ENCODE results near the gene POU6F1.
A peak's percentile ranks its signal among the peaks of the same experiment; 100 is the strongest.
"Not testable (repeated sequence)": the region's sequence is repeated elsewhere in the genome, so short reads cannot be mapped to it uniquely, and the experiment has no call there.

Gene POU6F1, protein sequence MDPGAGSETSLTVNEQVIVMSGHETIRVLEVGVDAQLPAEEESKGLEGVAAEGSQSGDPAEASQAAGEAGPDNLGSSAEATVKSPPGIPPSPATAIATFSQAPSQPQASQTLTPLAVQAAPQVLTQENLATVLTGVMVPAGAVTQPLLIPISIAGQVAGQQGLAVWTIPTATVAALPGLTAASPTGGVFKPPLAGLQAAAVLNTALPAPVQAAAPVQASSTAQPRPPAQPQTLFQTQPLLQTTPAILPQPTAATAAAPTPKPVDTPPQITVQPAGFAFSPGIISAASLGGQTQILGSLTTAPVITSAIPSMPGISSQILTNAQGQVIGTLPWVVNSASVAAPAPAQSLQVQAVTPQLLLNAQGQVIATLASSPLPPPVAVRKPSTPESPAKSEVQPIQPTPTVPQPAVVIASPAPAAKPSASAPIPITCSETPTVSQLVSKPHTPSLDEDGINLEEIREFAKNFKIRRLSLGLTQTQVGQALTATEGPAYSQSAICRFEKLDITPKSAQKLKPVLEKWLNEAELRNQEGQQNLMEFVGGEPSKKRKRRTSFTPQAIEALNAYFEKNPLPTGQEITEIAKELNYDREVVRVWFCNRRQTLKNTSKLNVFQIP

DNA sequence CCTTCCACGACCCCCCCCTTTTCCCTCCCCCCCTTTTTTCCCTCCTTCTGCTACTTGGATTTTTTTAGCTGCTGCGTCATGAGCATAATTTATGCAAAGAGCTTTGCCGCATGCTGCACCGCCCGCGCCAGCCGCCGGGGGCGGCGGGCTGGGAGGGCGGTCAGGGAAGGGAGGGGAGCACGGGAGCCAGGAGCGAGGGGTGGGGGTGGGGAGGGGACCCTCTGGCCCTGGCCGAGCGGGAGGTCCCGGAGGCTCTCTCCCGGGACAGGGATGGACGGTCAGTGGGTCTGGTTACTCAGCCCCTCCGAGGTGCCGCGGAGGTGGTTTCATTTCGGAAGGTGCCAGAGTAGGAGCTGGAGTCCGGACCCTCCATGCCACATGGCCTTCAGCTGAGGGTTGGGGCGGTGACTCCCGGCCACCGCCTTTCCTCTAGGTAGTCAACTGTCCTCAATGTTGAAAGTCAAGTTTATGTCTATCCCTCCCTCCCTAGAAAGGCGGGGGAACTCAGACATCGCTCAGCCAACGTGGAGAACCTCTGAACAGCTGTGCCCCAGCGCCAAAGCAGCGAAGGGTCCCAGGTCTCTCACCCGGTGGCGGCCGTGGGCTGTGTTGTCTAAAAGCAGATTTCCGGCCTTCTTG is at the start of gene POU6F1:
TSS of gene POU6F1 (minus strand) at position 95 of the 639 bp plus-strand sequence. CDS start 11,226 bp downstream, outside the sequence.
- Mint-ChIP-seq H3K4me3 (peak within 1 kb of the TSS; percentile 80), H3K36me3 (ENCODE audit: low read depth) (no peaks in the 10 kb centered on the region), H3K27ac (peak within 1 kb of the TSS; percentile 85), H3K27me3 (ENCODE audit: low read depth) (no peaks in the 10 kb centered on the region), H3K4me1 (ENCODE audit: low read depth) (peaks cover 15% of the 10 kb centered on the region), H3K9me3 (no peaks in the 10 kb centered on the region)
- peak; percentile 57 for DNase-seq (ENCODE audit: low spot score)

DNA sequence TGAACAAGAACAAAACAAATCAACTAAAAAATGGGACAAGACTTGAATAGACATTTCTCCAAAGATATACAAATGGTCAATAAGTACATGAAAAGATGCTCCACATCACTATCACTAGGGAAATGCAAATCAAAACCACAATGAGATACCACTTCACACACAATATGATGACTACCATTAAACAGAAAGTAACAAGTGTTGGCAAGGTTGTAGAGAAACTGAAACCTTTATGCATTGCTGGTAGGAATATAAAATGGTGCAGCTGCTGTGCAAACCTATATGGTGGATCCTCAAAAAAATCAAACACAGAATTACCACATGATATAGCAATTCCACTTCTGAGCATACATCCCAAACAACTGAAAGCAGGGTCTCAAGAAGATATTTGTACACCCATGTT is 47.2 kb upstream of the POU6F1 start:
- Mint-ChIP-seq H3K27me3 (ENCODE audit: low read depth) (peaks cover 17% of the 10 kb centered on the region), H3K9me3 (no peaks in the 10 kb centered on the region), H3K36me3 (ENCODE audit: low read depth) (no peaks in the 10 kb centered on the region), H3K4me1 (ENCODE audit: low read depth) (peaks cover 20% of the 10 kb centered on the region), H3K27ac (no peak overlapping the region), H3K4me3 (no peak overlapping the region)
- DNase-seq (ENCODE audit: low spot score), result no peak

DNA sequence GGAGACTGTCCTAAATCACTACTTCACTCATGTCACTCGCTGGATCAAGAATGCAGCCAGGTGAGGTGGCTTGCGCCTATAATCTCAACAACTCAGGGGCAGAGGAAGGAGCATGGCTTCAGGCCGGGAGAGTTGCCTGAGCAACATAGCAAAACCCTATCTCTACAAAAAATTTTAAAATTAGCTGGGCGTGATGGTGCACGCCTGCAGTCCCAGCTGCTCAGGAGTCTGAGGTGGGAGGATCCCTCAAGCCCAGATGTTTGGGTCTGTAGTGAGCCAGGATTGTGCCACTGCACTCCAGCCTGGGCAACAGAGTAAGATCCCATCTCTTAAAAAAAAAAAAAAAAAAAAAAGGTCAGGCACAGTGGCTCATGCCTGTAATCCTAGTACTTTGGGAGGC is 46.4 kb upstream of the POU6F1 start:
- H3K4me1 Mint-ChIP-seq (ENCODE audit: low read depth), result peaks cover 20% of the 10 kb centered on the region
- DNase-seq (ENCODE audit: low spot score), result no peak
- H3K27ac Mint-ChIP-seq, result no peak overlapping the region
- H3K27me3 Mint-ChIP-seq (ENCODE audit: low read depth), result peaks cover 15% of the 10 kb centered on the region
- H3K36me3 Mint-ChIP-seq (ENCODE audit: low read depth), result no peaks in the 10 kb centered on the region
- no peak overlapping the region for H3K4me3 Mint-ChIP-seq
- H3K9me3 Mint-ChIP-seq, result no peaks in the 10 kb centered on the region

DNA sequence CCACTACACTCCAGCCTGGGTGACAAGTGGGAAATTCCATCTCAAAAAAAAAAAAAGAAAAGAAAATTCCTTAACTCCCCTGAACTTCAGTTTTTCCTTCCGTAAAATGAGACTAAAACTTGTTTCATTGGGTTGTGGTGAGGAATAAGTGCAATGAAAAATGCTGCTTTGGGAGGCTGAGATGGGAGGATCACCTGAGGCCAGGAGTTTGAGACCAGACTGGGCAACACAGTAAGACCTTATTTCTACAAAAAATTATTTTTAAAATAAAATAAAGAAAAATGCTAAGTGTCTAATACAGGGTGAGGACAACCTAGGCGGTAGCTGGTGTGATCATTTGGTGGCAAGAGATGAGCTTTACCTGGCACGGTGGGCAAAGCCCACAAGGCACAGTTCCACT is 45.5 kb upstream of the POU6F1 start:
- no peaks in the 10 kb centered on the region for H3K36me3 Mint-ChIP-seq (ENCODE audit: low read depth)
- no peaks in the 10 kb centered on the region for H3K9me3 Mint-ChIP-seq
- H3K4me3 Mint-ChIP-seq, result no peak overlapping the region
- H3K27me3 Mint-ChIP-seq (ENCODE audit: low read depth), result peaks cover 5% of the 10 kb centered on the region
- no peak overlapping the region for H3K27ac Mint-ChIP-seq
- H3K4me1 Mint-ChIP-seq (ENCODE audit: low read depth), result peaks cover 15% of the 10 kb centered on the region
- DNase-seq (ENCODE audit: low spot score), result no peak

DNA sequence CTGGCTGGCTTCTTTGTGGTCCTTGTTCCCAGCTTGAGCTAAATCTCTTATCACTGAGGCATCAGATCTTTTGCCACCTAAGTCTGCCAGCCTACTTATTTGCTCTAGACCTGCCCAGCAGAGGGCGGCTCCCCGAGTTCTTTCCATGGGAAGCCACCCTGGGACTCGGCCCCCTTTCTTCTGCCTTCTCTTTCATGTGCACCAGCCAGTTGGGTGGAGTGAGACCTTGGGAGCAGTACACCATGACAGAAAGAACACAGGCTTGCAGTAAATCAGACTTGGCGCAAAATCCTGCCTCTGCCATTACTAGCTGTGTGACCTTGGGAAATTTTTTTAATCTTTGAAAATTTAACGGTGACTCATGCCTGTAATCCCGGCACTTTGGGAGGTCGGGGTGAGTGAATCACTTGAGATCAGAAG is 44.9 kb upstream of the POU6F1 start:
- Mint-ChIP-seq H3K27me3 (ENCODE audit: low read depth) (no peaks in the 10 kb centered on the region), H3K4me1 (ENCODE audit: low read depth) (peaks cover 15% of the 10 kb centered on the region), H3K36me3 (ENCODE audit: low read depth) (no peaks in the 10 kb centered on the region), H3K27ac (no peak overlapping the region), H3K4me3 (no peak overlapping the region), H3K9me3 (no peaks in the 10 kb centered on the region)
- no peak for DNase-seq (ENCODE audit: low spot score)

DNA sequence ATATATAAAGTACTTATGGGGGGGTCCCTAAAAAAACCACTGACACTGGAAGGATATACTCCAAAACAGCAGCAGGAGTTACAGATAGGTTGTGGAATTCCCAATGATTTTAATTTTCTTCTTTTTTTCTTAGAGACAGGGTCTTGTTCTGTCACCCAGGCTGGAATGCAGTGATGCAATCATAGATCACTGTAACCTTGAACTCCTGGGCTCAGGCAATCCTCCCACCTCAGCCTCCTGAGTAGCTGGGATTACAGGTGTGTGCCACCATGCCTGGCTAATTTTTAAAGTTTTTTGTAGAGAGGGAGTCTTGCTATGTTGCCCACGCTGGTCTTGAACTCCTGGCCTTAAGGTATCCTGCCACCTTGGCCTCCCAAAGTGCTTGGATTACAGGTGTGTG is 41.7 kb upstream of the POU6F1 start:
- not testable (repeated sequence) for H3K27ac Mint-ChIP-seq; H3K4me3 Mint-ChIP-seq; DNase-seq (ENCODE audit: low spot score); H3K36me3 Mint-ChIP-seq (ENCODE audit: low read depth); H3K4me1 Mint-ChIP-seq (ENCODE audit: low read depth); H3K9me3 Mint-ChIP-seq; H3K27me3 Mint-ChIP-seq (ENCODE audit: low read depth)

DNA sequence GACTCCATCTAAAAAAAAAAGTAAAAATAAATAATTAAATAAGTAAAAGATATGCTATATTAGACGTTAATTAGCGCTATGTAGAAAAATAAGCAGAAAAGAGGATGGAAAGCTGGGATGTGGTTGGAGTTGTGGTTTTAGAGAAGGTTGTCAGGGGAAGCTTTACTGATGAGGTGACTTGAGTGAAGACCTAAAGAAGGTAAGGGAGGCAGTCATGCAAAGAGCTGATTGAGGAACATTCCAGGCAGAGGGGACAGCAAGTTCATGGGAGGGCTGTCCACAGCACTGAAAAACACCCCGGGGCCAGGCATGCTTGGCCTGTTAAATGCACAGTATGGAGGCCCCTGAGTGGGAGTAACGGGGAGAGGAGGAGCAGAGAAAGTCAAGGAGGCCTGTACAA is 36.7 kb upstream of the POU6F1 start:
- Mint-ChIP-seq H3K4me1 (ENCODE audit: low read depth) (peaks cover 6% of the 10 kb centered on the region), H3K4me3 (no peak overlapping the region), H3K9me3 (no peaks in the 10 kb centered on the region), H3K27ac (no peak overlapping the region), H3K36me3 (ENCODE audit: low read depth) (no peaks in the 10 kb centered on the region), H3K27me3 (ENCODE audit: low read depth) (no peaks in the 10 kb centered on the region)
- DNase-seq (ENCODE audit: low spot score), result no peak

DNA sequence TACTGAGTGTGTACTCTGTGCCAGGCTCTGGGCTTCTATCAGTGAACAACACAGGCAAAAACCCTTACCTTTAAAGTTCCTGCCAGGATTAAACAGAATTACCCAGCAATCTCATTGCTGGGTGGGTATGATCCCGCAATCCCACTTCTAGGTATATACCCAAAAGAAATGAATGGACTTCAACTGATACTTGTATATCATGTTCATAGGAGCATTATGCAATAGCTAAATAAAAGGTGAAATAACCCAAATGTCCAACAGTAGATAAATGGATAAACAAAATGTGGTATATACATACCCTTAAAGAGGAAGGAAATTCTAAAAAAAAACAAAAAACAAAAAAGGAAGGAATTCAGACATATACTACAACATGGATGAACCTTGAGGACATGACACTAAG is 35.4 kb upstream of the POU6F1 start:
- Mint-ChIP-seq H3K36me3 (ENCODE audit: low read depth) (no peaks in the 10 kb centered on the region), H3K27ac (no peak overlapping the region), H3K4me3 (no peak overlapping the region), H3K4me1 (ENCODE audit: low read depth) (peaks cover 8% of the 10 kb centered on the region), H3K27me3 (ENCODE audit: low read depth) (no peaks in the 10 kb centered on the region), H3K9me3 (no peaks in the 10 kb centered on the region)
- DNase-seq (ENCODE audit: low spot score), result no peak

DNA sequence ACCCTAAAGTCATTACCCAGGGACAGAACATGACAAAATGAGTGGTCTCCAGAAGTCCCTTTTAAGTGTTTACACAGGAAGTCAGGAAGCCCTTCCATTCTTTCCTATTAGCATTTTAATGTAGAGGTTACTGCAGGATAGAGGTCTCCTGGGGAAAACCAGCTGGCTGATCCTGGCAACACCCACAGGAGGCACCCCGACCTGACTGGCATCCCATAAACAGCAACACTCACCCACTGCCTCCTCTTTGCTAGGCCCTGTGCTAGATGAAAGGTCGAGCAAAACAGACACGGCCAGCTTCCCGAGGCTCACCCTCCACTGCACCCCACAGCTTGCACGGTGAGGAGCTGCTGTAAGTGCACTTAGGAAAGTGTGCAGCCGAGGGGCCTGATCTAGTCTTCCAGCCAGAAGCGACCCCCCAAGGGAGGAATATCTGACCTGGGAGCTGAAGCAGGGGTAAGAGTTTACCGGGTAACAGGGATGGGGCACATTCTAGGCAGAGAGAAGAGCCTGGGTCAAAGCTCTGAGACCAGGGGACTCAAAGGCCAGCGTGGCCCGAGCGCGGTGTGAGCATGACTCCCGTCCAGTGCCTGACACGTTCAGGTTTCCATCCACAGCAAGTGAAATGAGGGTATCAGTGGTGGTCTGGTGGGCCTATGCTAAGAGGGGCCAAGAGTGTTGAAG is 29.8 kb upstream of the POU6F1 start:
- Mint-ChIP-seq H3K36me3 (ENCODE audit: low read depth) (peaks cover 28% of the 10 kb centered on the region), H3K27ac (peak overlapping the region; percentile 62), H3K9me3 (no peaks in the 10 kb centered on the region), H3K4me1 (ENCODE audit: low read depth) (peaks cover 36% of the 10 kb centered on the region), H3K4me3 (peak overlapping the region; percentile 25), H3K27me3 (ENCODE audit: low read depth) (no peaks in the 10 kb centered on the region)
- DNase-seq (ENCODE audit: low spot score), result no peak

DNA sequence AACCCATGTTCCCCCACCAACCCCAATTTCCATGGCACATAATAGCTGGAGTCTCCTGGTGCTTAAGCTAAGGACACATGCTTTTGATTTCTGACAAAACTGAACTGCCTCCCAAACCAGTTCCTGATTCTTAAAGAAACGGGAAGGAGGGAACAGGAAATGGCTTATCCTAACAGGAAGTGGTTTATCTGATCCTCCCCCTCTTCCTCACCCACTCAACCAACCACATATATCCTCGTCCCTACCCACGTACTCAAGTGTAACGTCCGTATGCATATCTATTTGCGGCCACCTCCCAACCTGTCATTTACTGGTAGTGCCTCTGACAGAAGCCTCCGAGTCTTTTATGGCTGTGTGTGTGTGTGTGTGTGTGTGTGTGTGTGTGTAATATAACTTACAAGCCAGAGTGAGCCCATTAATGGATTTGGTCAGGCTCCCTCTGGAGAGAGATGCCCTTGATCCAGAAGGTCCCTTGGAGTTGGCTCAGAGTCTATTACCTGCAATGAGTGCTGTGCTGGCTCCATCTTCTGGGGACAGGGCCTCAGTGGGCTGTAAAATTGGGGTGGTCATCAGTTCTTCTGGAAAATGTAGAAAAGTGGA is 28.5 kb upstream of the POU6F1 start:
- DNase-seq (ENCODE audit: low spot score), result peak; percentile 29
- peaks cover 41% of the 10 kb centered on the region for H3K4me1 Mint-ChIP-seq (ENCODE audit: low read depth)
- no peaks in the 10 kb centered on the region for H3K9me3 Mint-ChIP-seq
- H3K36me3 Mint-ChIP-seq (ENCODE audit: low read depth), result peaks cover 37% of the 10 kb centered on the region
- no peaks in the 10 kb centered on the region for H3K27me3 Mint-ChIP-seq (ENCODE audit: low read depth)
- H3K27ac Mint-ChIP-seq, result peak overlapping the region; percentile 87
- peak overlapping the region; percentile 52 for H3K4me3 Mint-ChIP-seq

DNA sequence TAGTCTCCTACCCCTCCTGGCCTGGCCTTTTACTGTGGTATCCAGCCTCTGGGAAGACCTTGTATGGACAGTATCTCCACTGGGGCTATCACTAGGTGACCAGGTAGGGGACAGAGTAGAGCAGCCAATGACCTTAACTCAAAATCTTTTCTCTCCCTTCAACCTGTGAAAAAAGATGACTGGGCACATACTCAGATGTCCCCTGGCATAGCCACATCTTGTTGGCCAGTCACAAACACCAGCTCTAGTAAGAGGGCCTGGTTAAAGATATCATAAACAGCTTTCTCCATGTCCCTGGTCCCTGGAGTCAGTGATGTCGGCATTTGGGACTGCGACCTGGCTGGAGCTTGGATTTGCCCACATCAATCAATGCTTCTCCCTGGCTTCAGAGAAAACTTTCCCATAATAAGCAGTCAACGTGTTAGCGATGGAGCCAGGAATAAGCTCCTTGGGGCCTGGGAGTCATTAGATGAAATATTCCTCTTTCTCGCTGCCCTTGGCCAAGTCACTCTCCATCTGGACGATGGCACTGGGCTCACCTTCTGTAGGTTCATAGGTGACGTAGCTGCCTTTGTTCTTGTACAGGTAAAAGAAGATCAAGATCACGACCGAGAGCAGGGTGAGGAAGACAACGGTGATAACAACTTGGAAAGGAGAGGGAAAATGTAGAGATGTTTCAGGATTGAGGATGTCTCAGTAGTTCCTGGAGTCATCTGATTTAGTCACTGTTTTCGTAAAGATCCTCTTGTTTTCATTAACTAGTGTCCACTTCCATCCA is 27.8 kb upstream of the POU6F1 start:
- peak overlapping the region; percentile 87 for H3K27ac Mint-ChIP-seq
- H3K36me3 Mint-ChIP-seq (ENCODE audit: low read depth), result peaks cover 43% of the 10 kb centered on the region
- no peaks in the 10 kb centered on the region for H3K27me3 Mint-ChIP-seq (ENCODE audit: low read depth)

DNA sequence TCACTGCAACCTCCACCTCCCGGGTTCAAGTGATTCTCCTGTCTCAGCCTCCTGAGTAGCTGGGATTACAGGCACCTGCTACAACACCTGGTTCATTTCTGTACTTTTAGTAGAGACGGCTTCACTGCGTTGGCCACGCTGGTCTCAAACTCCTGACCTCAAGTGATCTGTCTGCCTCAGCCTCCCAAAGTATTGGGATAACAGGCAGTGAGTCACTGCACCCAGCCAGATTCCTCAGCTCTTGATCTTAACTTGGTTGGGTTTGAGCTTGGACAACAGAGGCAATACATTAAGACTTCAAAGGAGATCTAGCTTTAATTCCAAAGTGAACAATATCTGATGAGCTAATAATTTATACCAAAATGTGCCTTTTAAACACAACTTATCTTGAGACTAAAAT is 26.4 kb upstream of the POU6F1 start:
- Mint-ChIP-seq H3K36me3 (ENCODE audit: low read depth) (peaks cover 55% of the 10 kb centered on the region), H3K27me3 (ENCODE audit: low read depth) (no peaks in the 10 kb centered on the region), H3K9me3 (no peaks in the 10 kb centered on the region), H3K27ac (no peak overlapping the region), H3K4me3 (no peak overlapping the region), H3K4me1 (ENCODE audit: low read depth) (peaks cover 58% of the 10 kb centered on the region)
- no peak for DNase-seq (ENCODE audit: low spot score)

More for the DNA sequence above, 27.8 kb upstream of the POU6F1 start:
- Mint-ChIP-seq H3K4me3 (peak overlapping the region; percentile 52), H3K4me1 (ENCODE audit: low read depth) (peaks cover 47% of the 10 kb centered on the region), H3K9me3 (no peaks in the 10 kb centered on the region)
- DNase-seq (ENCODE audit: low spot score), result no peak

DNA sequence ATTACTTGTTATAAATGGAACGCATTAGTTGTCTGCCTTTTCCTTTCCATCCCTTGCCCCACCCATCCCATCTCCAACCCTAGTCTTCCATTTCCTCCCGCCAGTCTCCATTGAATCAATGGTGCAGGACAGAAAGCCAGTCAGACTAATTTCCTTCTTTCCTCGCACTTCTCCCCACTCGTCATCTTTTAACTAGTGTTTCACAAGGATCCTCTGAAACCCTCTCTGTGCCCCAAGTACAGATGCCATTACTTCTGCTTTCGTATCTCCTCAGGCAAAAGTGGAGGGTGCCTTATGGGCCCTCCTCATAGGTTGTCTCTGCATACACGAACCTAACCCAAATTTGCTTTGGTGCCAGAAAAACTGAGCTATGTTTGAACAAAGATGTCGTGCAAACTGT is 25.0 kb upstream of the POU6F1 start:
- Mint-ChIP-seq H3K4me3 (no peak overlapping the region), H3K9me3 (no peaks in the 10 kb centered on the region), H3K27me3 (ENCODE audit: low read depth) (no peaks in the 10 kb centered on the region), H3K27ac (peak overlapping the region; percentile 9), H3K4me1 (ENCODE audit: low read depth) (peaks cover 60% of the 10 kb centered on the region), H3K36me3 (ENCODE audit: low read depth) (peaks cover 57% of the 10 kb centered on the region)
- no peak for DNase-seq (ENCODE audit: low spot score)

All from T-helper 2 cell treated with Interferon-gamma antibody and Interleukin-4, amounts not matched to agents 5 μg/mL and 100 μg/mL, for 36 hours (primary cell).